Stimulated activated memory B cell treated with anti-CD40 and anti-IgM and Interleukin-4, amounts not matched to agents 10 μg/mL and 1 μg/mL and 100 μg/mL, for 72 hours (primary cell): ENCODE results near the gene HIF3A.

ENCODE experiments used
- ATAC-seq: fragments of 150-1000 bp; cut with Tn5 transposase; 2 replicates; pipeline ENCODE4 v1.10.0; 2021
- H3K27ac Mint-ChIP-seq: one replicate; pipeline ENCODE4 v1.8.0; 2022; ENCODE audit warnings: mild to moderate bottlenecking, mixed read lengths
- H3K27me3 Mint-ChIP-seq: one replicate; pipeline ENCODE4 v1.8.0; 2022; ENCODE audit warnings: mixed read lengths
- H3K36me3 Mint-ChIP-seq: one replicate; pipeline ENCODE4 v1.8.0; 2022; ENCODE audit warnings: mixed read lengths
- H3K4me1 Mint-ChIP-seq: one replicate; pipeline ENCODE4 v1.8.0; 2022; ENCODE audit warnings: mixed read lengths
- H3K4me3 Mint-ChIP-seq: one replicate; pipeline ENCODE4 v1.8.0; 2022; ENCODE audit warnings: mild to moderate bottlenecking, moderate library complexity, mixed read lengths
- H3K9me3 Mint-ChIP-seq: one replicate; pipeline ENCODE4 v1.8.0; 2022; ENCODE audit warnings: mixed read lengths

HIF3A gene

DNA sequence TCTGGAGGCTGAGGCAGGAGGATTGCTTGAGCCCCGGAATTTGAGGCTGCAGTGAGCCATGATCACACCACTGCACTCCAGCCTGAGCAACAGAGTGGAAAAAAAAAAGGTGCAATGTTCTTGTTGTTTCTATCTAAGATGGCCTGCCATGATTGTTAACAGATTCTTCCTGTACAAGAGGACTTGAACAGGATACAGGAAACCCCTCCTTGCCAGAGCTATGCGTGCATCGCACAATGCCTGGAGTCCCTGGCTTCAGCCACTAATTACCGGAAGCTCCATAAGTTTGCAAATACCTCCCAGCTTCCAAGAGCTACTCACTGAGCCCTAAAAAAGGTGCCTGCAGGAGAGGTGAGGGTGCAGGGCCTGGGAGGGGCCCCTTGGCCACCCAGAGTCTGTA, 13.1 kb upstream of the HIF3A start:
- H3K36me3 Mint-ChIP-seq: no peaks in the 10 kb centered on the region
- no peaks in the 10 kb centered on the region for H3K4me1 Mint-ChIP-seq
- H3K9me3 Mint-ChIP-seq: peaks cover 6% of the 10 kb centered on the region
- H3K4me3 Mint-ChIP-seq: no peak overlapping the region
- ATAC-seq: no peak
- no peak overlapping the region for H3K27ac Mint-ChIP-seq
- H3K27me3 Mint-ChIP-seq: no peaks in the 10 kb centered on the region

DNA sequence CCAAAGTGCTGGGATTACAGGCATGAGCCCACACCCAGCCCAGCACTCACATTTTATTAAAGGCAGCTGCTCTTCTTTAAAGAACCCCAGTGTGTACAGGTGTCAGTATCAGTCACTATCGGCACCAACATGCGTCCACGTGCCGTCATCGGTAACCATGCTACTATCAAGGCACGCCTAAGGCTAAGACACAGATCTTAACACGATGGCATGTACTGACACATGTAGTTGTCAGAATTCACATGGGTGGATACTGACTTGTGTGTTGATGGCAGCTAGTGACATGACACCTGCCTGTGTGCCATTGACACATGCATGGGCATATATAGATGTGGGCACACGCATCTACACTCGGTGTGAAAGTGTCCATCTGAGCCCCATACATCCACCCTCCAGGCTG, 12.2 kb upstream of the HIF3A start:
- Mint-ChIP-seq H3K27me3 (no peaks in the 10 kb centered on the region), H3K4me3 (no peak overlapping the region), H3K36me3 (no peaks in the 10 kb centered on the region), H3K9me3 (peaks cover 7% of the 10 kb centered on the region), H3K4me1 (no peaks in the 10 kb centered on the region), H3K27ac (no peak overlapping the region)
- ATAC-seq: no peak

DNA sequence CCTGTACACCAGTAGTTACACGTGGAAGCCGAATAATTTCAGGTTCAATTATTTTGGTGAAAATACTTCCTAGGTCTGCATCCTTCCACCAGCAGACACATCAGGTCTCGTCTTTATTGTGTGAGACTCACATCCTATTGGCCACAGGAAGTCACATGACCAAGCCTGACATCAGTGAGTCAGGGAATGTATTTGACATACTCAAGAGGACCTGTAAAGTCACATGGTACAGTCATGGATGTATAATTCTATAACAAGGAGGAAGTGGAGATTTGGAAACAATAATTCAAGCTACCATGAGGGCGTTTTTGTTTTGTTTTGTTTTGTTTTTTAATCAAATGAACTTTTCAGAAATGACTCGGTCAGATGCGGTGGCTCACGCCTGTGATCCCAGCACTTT, 9.3 kb upstream of the HIF3A start:
- Mint-ChIP-seq H3K4me3 (no peak overlapping the region), H3K9me3 (peaks cover 11% of the 10 kb centered on the region), H3K27ac (no peak overlapping the region), H3K36me3 (no peaks in the 10 kb centered on the region), H3K27me3 (no peaks in the 10 kb centered on the region), H3K4me1 (no peaks in the 10 kb centered on the region)
- ATAC-seq: no peak

DNA sequence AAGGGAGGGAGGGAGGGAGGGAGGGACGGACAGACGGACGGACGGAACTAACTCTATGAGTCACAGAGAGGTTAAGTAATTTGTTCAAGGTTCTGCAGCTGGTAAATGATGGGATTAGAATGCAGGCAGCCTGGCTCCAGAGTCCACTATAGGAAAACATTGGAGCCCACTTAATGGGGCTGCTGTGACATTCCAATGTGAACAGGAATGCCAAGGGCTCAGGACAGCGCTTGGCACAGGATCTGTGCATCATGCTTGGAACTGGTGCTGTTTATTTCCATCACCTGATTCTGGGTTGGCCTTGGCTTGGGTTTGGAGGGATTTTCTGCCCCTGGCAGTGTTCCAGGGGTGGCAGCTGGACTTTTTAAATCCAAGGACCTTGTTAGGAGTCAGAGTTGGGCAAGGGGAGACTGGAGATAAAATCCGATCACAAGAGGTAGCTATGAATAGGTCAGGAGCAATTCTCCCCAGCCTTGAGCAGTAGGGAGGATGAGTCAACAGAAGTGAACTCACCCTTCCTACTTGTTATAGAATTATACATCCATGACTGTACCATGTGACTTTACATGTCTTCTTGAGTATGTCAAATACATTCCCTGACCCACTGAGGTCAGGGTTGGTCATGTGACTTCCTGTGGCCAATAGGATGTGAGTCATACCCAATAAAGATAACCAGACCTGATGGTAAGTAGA, 7.8 kb upstream of the HIF3A start:
- no peak overlapping the region for H3K27ac Mint-ChIP-seq
- H3K9me3 Mint-ChIP-seq: peaks cover 11% of the 10 kb centered on the region
- ATAC-seq: no peak
- H3K27me3 Mint-ChIP-seq: peaks cover under 1% of the 10 kb centered on the region
- H3K36me3 Mint-ChIP-seq: no peaks in the 10 kb centered on the region
- H3K4me1 Mint-ChIP-seq: no peaks in the 10 kb centered on the region
- no peak overlapping the region for H3K4me3 Mint-ChIP-seq

DNA sequence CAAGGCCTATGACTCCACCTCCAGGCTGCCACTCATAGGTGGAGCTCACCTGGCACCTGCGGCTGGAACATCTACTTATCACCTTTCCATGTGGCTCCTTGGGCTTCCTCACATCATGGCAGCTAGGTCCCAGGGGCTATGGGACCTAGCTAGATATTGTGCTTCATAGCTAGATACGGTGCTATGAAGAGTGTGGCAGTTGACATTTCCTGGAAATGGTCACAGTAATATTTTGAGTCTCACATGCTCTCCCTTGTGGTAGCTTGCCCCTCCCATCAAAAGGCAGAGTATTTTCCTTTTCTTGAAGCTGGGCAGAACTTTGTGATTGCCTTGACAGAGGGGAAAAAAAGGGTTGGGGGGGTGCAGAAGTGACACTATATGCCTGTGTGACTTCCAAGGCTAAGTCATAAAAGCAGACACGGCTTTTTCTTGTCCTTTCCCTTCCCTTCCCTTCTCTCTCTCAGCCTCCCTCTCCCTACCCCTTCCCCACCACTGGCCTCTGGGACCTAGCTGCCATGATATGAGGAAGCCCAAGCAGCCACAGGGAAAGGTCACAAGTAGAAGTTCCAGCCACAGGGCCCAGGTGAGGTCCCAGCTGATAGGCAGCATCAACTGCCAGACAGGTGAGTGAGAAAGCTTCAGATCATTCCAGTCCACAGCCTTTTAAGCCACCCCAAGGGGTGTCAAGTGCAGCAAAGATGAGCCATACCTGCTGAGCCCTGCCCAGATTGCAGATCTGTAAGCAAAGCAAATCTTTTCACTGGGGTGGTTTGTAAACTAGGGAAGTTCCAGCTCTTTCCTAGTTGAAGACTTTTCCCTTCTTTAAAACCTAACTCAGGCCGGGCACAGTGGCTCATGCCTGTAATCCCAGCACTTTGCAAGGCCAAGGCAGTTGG, 6.9 kb upstream of the HIF3A start:
- peaks cover 11% of the 10 kb centered on the region for H3K9me3 Mint-ChIP-seq
- no peaks in the 10 kb centered on the region for H3K36me3 Mint-ChIP-seq
- no peaks in the 10 kb centered on the region for H3K4me1 Mint-ChIP-seq
- H3K27ac Mint-ChIP-seq: no peak overlapping the region
- peaks cover 9% of the 10 kb centered on the region for H3K27me3 Mint-ChIP-seq
- H3K4me3 Mint-ChIP-seq: no peak overlapping the region
- no peak for ATAC-seq

DNA sequence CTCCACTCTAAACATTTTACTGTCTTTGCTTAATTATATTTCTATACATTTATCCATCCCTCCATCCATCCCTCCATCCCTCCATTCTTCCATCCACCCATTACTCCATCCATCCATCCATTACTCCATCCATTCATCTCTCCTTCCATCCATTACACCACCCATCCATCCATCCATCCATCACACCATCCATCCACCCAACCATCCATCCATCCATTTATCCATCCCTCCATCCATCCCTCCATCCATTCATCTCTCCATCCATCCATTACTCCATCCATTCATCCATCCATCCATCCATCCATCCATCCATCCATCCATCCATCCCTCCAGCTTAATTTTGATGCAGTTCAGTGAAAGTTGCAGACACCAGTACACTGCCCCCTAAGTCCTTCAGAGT, 5.0 kb upstream of the HIF3A start:
- no peak for ATAC-seq
- H3K27ac Mint-ChIP-seq: no peak overlapping the region
- no peaks in the 10 kb centered on the region for H3K36me3 Mint-ChIP-seq
- no peak overlapping the region for H3K4me3 Mint-ChIP-seq
- H3K9me3 Mint-ChIP-seq: peaks cover 11% of the 10 kb centered on the region
- H3K4me1 Mint-ChIP-seq: peaks cover 7% of the 10 kb centered on the region
- peaks cover 28% of the 10 kb centered on the region for H3K27me3 Mint-ChIP-seq

DNA sequence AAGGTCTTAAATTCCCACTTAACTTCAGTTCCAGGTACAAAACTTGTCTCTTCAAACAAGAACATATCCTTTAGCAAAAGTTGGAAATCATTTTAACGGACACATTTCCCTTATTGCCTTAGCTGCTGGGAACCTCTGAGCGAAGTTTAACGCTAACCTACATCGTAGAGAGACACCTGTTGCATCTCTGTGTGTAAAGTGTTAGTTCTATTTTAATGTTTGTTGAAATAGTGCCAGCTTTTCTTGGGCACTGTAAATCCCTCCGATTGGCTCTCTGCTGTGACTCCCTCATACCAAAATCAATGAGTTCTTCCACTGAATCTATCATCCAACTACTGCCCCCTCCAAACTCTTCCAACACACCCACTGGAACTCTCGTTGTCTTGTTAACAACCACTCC, 2.3 kb upstream of the HIF3A start:
- no peak overlapping the region for H3K27ac Mint-ChIP-seq
- no peak for ATAC-seq
- peaks cover 5% of the 10 kb centered on the region for H3K9me3 Mint-ChIP-seq
- peaks cover 45% of the 10 kb centered on the region for H3K27me3 Mint-ChIP-seq
- H3K36me3 Mint-ChIP-seq: no peaks in the 10 kb centered on the region
- no peak overlapping the region for H3K4me3 Mint-ChIP-seq
- H3K4me1 Mint-ChIP-seq: peaks cover 7% of the 10 kb centered on the region

DNA sequence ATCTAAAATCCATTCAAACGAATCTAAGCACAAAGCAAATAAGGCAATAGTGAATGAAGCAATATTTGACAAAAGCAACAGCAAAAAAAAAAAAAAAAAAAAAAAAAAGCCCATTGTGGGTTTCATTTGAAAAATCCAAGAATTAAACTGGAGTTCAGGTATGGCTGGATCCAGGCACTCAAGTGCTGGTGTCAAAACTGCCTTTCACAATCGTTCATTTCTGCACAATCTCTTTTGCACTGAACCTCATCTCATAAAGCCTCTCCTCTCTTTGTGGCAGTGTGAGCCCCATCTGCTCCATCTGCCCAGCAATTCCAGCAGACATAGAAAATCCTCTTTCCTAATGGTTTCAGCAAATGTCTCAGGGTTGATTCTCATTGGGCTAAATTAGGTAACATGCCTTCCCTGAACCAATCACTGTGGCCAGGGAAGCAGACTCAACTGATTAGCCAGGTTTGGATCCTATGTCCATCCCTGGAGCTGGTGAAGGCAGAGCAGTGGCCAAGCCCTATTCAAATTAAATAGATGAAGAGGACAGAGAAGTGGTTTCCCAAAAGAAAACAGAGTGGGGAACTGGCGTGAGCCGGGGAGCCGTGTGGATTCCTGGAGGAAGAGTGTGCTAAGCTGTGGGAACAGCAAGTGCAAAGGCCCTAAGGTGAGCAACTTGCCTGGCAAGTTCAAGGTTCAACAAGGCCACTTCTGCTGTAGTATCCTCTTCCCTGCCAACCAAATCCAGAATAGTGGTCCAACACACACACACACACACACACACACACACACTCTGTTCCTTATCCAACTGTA, 1.2 kb upstream of the HIF3A start:
- no peak overlapping the region for H3K4me3 Mint-ChIP-seq
- H3K9me3 Mint-ChIP-seq: no peaks in the 10 kb centered on the region
- H3K27ac Mint-ChIP-seq: no peak overlapping the region
- peaks cover 45% of the 10 kb centered on the region for H3K27me3 Mint-ChIP-seq
- no peak for ATAC-seq
- no peaks in the 10 kb centered on the region for H3K36me3 Mint-ChIP-seq
- H3K4me1 Mint-ChIP-seq: peaks cover 7% of the 10 kb centered on the region

DNA sequence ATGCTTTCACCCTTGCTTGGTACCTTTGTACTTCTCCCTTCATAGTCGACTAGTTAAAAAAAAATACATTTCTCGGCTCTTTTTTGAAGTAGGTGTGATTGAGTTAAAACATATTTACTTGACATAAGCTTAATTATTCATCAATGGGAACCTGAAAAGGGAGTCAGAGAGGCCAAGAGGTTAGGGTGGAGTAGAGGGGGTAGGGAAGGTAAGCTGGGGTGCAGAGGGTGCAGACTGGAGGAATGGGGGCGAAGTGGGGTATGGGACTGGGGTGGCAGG, 701 bp upstream of the HIF3A start:
- Mint-ChIP-seq H3K9me3 (no peaks in the 10 kb centered on the region), H3K4me1 (peaks cover 7% of the 10 kb centered on the region), H3K27ac (no peak overlapping the region), H3K4me3 (no peak overlapping the region), H3K27me3 (peaks cover 45% of the 10 kb centered on the region), H3K36me3 (no peaks in the 10 kb centered on the region)
- ATAC-seq: no peak

DNA sequence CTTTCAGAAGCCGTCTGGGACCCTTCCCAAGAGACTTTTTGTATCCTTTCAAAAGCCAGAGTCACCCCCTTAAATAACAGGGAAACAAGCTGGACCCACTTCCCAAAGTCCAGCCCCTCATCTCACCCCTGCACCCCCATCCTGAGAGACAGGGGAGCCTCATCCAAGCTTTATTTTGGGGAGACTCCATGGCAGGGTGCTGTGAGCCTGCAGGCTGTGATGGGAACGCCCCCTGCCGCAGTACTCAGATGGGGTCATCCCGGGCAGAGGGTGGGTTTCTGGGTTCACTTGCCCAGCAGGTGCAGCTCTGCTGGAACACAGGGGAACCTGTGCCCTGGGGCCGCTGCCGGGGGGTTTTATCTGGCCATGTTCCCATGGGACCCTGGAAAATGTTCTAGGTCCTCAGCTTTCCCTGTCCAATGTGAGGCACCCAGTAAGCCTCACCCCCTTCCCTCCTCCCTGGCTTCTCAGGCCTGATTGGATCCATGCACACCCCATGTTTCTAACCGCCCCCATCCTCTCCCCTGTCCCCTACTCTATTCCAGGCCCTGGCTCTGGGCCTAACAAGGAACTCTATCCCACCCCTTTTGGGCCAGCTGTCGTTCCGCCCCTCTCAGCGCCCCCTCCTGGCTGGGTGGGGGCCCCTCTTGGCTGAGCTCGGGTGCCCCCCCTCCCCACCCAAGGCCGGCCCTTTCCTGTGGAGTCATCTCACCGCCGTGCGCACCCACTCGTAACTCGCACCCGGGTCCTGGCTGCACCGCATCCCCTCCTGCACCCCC, 1.0 kb downstream of the HIF3A start:
- Mint-ChIP-seq H3K27me3 (peaks cover 45% of the 10 kb centered on the region), H3K27ac (no peak overlapping the region), H3K4me3 (no peak overlapping the region), H3K36me3 (no peaks in the 10 kb centered on the region), H3K4me1 (peaks cover 7% of the 10 kb centered on the region), H3K9me3 (no peaks in the 10 kb centered on the region)
- no peak for ATAC-seq

DNA sequence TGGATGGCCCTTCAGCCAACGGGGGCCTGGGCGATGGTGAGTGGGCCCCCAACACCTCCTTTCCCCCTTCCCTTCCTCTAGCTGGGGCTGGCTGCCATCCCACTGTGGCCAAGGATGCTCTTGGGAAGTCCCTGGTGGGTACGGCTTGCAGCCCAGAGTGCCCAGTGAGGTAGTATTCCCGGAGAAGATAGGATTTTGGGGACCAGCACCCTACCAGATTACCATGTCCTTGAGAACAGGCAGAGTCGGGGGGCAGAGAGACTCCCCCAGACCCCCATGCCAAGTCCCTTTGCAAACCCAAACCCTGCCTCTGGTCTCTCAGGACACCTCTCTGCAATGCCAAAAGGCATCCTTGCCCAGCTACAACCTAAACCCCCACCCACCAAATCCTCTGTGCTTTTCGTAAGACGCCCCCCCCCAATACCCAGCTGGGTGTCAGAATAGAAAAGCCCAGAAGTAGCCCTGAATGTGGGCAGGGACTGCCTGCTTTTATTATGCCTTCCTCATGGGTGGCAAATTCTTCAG, 1.7 kb downstream of the HIF3A start:
- Mint-ChIP-seq H3K4me3 (no peak overlapping the region), H3K9me3 (no peaks in the 10 kb centered on the region), H3K4me1 (peaks cover 7% of the 10 kb centered on the region), H3K27me3 (peaks cover 45% of the 10 kb centered on the region), H3K27ac (no peak overlapping the region), H3K36me3 (no peaks in the 10 kb centered on the region)
- ATAC-seq: no peak

DNA sequence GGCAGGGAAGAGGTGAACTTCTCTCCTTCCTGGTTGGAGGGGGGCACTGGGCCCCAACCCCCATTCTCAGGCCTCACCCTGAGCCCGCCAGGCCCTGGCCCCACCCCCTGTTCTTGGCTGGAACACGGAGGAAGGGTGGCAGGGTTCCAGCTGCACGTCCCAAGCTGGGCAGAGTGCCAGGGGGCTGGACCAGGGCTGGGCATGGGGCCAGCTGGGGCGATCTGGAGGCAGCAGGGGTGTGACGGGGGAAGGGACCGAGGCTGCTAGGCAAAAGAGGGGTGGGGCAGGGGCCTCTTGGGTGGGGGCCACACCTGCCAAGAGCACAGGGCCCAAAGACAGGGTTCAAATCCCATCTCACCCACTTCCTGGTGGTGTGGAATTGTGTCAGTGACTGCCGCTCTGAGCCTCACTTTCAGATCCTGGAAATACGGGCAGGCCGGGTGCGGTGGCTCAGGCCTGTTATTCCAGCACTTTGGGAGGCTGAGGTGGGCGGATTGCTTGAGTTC, 2.2 kb downstream of the HIF3A start:
- peaks cover 45% of the 10 kb centered on the region for H3K27me3 Mint-ChIP-seq
- H3K27ac Mint-ChIP-seq: no peak overlapping the region
- H3K4me1 Mint-ChIP-seq: peaks cover 7% of the 10 kb centered on the region
- no peak overlapping the region for H3K4me3 Mint-ChIP-seq
- no peak for ATAC-seq
- no peaks in the 10 kb centered on the region for H3K36me3 Mint-ChIP-seq
- peaks cover 2% of the 10 kb centered on the region for H3K9me3 Mint-ChIP-seq

DNA sequence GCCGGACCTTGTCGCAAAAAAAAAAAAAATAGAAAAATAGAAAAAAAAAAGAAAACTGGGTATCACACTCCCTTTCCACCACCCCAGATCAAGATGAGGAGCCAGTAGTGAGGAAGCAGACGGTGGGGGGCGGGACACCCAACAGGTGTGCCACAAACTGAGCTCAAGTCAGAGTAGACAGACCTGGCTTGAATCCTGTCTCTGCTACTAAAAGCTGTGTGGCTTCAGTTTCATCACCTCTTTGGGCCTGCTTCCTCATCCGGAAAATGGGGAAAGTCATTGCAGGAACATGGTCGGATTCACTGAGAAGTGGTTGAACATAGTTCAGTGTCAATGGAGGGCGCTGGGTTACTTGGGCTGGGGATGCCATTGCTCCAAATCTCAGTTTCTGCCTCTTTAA, 2.9 kb downstream of the HIF3A start:
- no peak overlapping the region for H3K4me3 Mint-ChIP-seq
- H3K27ac Mint-ChIP-seq: no peak overlapping the region
- peaks cover 8% of the 10 kb centered on the region for H3K9me3 Mint-ChIP-seq
- peaks cover 7% of the 10 kb centered on the region for H3K4me1 Mint-ChIP-seq
- no peak for ATAC-seq
- peaks cover 39% of the 10 kb centered on the region for H3K27me3 Mint-ChIP-seq
- H3K36me3 Mint-ChIP-seq: no peaks in the 10 kb centered on the region

DNA sequence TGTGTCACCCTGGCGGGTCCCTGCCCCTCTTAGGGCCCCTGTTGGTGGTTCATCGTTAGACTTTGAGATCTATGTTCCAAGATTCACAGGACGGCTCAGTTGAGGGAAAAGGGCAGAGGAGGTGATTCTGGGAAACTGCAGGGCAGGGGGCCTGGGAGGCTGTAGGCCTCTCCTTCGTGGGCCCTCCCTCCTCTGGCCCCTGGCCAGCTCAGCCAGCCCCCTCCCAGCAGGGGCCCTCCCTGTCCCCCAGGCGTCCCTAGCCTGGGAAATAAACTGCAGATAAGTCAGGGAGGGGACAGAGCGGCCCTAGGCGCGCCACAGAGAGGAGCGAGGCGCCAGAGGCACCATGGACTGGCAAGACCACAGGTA, 6.5 kb downstream of the HIF3A start:
- Mint-ChIP-seq H3K27me3 (peaks cover 11% of the 10 kb centered on the region), H3K4me3 (no peak overlapping the region), H3K9me3 (peaks cover 27% of the 10 kb centered on the region), H3K36me3 (no peaks in the 10 kb centered on the region), H3K27ac (no peak overlapping the region), H3K4me1 (no peaks in the 10 kb centered on the region)
- no peak for ATAC-seq
